Fibroblast of lung (primary cell): ENCODE measurements around the gene TPST2. TPM values are rescaled to one million over a fixed set of nuclear protein-coding genes. Genes with fewer than 3 reads are reported as not detected.

Experiments
- DNase-seq, 2 donors: peaks; one replicate each; pipeline versions ENCODE4 v3.0.0 to v3.0.0-alpha.2; 2010; ENCODE audit warnings: low read depth in 2 of 2
- H2AFZ ChIP-seq: 2 replicates; pipeline ENCODE4 v1.5.1; 2012; ENCODE audit warnings: low read length, control low read depth, inconsistent platforms
- H3K27ac ChIP-seq: 2 replicates; pipeline ENCODE4 v1.5.1; 2011; ENCODE audit warnings: low read length, control low read depth; ENCODE audit not compliant: insufficient read depth
- H3K27me3 ChIP-seq: 2 replicates; pipeline ENCODE4 v1.5.1; 2011; ENCODE audit warnings: mild to moderate bottlenecking, low read length; ENCODE audit not compliant: control insufficient read depth, insufficient read depth
- H3K36me3 ChIP-seq: 2 replicates; pipeline ENCODE4 v1.5.1; 2011; ENCODE audit warnings: low read length; ENCODE audit not compliant: control insufficient read depth, insufficient read depth
- H3K4me1 ChIP-seq: 2 replicates; pipeline ENCODE4 v1.5.1; 2011; ENCODE audit warnings: low read length; ENCODE audit not compliant: control insufficient read depth, insufficient read depth; ENCODE audit errors: extremely low read depth
- H3K4me2 ChIP-seq: 2 replicates; pipeline ENCODE4 v1.5.1; 2011; ENCODE audit warnings: low read length, control low read depth; ENCODE audit not compliant: insufficient read depth; ENCODE audit errors: extremely low read depth
- H3K4me3 ChIP-seq, 4 experiments: fragments of 200-600 bp in 1 of 4; sonication (generic) in 1 of 4; replicated peaks in 1 of 4; 2 replicates each; pipeline ENCODE4 v1.5.1; 2011 to 2016; ENCODE audit warnings: low read length in 4 of 4, low read depth in 3 of 4, mild to moderate bottlenecking in 3 of 4, control low read depth in 2 of 4, inconsistent platforms in 1 of 4, mixed read lengths in 1 of 4; ENCODE audit not compliant: insufficient read depth in 1 of 4; ENCODE audit errors: control extremely low read depth in 1 of 4
- H3K79me2 ChIP-seq: 2 replicates; pipeline ENCODE4 v1.5.1; 2012; ENCODE audit warnings: mild to moderate bottlenecking, low read length, inconsistent platforms; ENCODE audit not compliant: control insufficient read depth, insufficient read depth
- H3K9ac ChIP-seq: 2 replicates; pipeline ENCODE4 v1.5.1; 2011; ENCODE audit warnings: mild to moderate bottlenecking, low read length, control low read depth; ENCODE audit not compliant: insufficient read depth
- H3K9me3 ChIP-seq: 2 replicates; pipeline ENCODE4 v1.5.1; 2012; ENCODE audit warnings: low read depth, low read length; ENCODE audit not compliant: control insufficient read depth, insufficient read depth
- H4K20me1 ChIP-seq: 2 replicates; pipeline ENCODE4 v1.5.1; 2011; ENCODE audit warnings: low read length; ENCODE audit not compliant: control insufficient read depth, insufficient read depth; ENCODE audit errors: extremely low read depth
- EZH2 ChIP-seq: IDR thresholded peaks from 2 replicates; pipeline ENCODE4 v1.5.1; 2012; ENCODE audit warnings: low read length, control low read depth, mild to moderate bottlenecking; ENCODE audit errors: missing control alignments
- polyA plus RNA-seq, 2 donors: library from polyadenylated mRNA; depleted of rRNA in 1 of 2; stranded (reverse) in 1 of 2; unstranded in 1 of 2; fragments of >200 nt; gene quantifications; 2 replicates each; pipeline ENCODE4 v1.2.1, GENCODE V29; 2011 to 2012; ENCODE audit warnings: missing spikeins in 1 of 2
- total RNA-seq: library from RNA; depleted of rRNA; stranded (reverse); fragments of >200 nt; gene quantifications from 2 replicates; pipeline ENCODE4 v1.2.1, GENCODE V29; 2014
- TF ChIP-seq, protein P1 (sequence below), 2 donors: IDR thresholded peaks in 1 of 2; conservative IDR thresholded peaks in 1 of 2; 1 replicate in 1 of 2; 2 replicates in 1 of 2; pipeline ENCODE4 v1.5.1; 2011 to 2012; ENCODE audit warnings: low read length in 2 of 2, control low read depth in 1 of 2, inconsistent platforms in 1 of 2, low read depth in 1 of 2, mild to moderate bottlenecking in 1 of 2

TPST2 gene
- total and polyA plus RNA-seq, 2 donors (not counting 1 experiment from before 2014, with no cell fraction given): 32.5 to 35.0 TPM

GRCh38 chr22:26547837-26548236, 42.1 kb downstream of the TPST2 start:
- no peak overlapping the region for H2AFZ ChIP-seq
- H4K20me1 ChIP-seq: no peaks in the 10 kb centered on the region
- no peak overlapping the region for H3K4me3 ChIP-seq
- H3K79me2 ChIP-seq: peaks cover 6% of the 10 kb centered on the region
- DNase-seq: no peak
- TF ChIP-seq, protein P1, sequence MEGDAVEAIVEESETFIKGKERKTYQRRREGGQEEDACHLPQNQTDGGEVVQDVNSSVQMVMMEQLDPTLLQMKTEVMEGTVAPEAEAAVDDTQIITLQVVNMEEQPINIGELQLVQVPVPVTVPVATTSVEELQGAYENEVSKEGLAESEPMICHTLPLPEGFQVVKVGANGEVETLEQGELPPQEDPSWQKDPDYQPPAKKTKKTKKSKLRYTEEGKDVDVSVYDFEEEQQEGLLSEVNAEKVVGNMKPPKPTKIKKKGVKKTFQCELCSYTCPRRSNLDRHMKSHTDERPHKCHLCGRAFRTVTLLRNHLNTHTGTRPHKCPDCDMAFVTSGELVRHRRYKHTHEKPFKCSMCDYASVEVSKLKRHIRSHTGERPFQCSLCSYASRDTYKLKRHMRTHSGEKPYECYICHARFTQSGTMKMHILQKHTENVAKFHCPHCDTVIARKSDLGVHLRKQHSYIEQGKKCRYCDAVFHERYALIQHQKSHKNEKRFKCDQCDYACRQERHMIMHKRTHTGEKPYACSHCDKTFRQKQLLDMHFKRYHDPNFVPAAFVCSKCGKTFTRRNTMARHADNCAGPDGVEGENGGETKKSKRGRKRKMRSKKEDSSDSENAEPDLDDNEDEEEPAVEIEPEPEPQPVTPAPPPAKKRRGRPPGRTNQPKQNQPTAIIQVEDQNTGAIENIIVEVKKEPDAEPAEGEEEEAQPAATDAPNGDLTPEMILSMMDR (conservative IDR thresholded peaks at IDR 0.05 in 1 of 2, IDR thresholded peaks at IDR 0.05 in 1 of 2; ENCODE audit: low read depth in 1 of 2, low read length in 2 of 2): no peak
- no peak for TF ChIP-seq EZH2
- H3K9me3 ChIP-seq: no peaks in the 10 kb centered on the region
- no peak overlapping the region for H3K27ac ChIP-seq
- no peaks in the 10 kb centered on the region for H3K36me3 ChIP-seq
- no peak overlapping the region for H3K4me2 ChIP-seq
- peaks cover 16% of the 10 kb centered on the region for H3K4me1 ChIP-seq
- H3K9ac ChIP-seq: no peak overlapping the region
- H3K27me3 ChIP-seq: no peaks in the 10 kb centered on the region

GRCh38 chr22:26547426-26547825, 42.5 kb downstream of the TPST2 start:
- Histone ChIP-seq H3K4me1 (peaks cover 13% of the 10 kb centered on the region), H3K36me3 (no peaks in the 10 kb centered on the region), H3K27ac (no peak overlapping the region), H3K4me3 (no peak overlapping the region), H3K9me3 (no peaks in the 10 kb centered on the region), H3K4me2 (no peak overlapping the region), H2AFZ (no peak overlapping the region), H3K9ac (no peak overlapping the region), H3K79me2 (peaks cover 5% of the 10 kb centered on the region), H3K27me3 (no peaks in the 10 kb centered on the region), H4K20me1 (no peaks in the 10 kb centered on the region)
- TF ChIP-seq, protein P1 (conservative IDR thresholded peaks at IDR 0.05 in 1 of 2, IDR thresholded peaks at IDR 0.05 in 1 of 2; ENCODE audit: low read depth in 1 of 2, low read length in 2 of 2): no peak
- no peak for TF ChIP-seq EZH2
- peak in 1 of 2 donors; percentile 10 for DNase-seq

GRCh38 chr22:26546282-26546681, 43.6 kb downstream of the TPST2 start:
- no peaks in the 10 kb centered on the region for H3K79me2 ChIP-seq
- no peak overlapping the region for H3K4me2 ChIP-seq
- H4K20me1 ChIP-seq: no peaks in the 10 kb centered on the region
- peaks cover 6% of the 10 kb centered on the region for H3K4me1 ChIP-seq
- H2AFZ ChIP-seq: no peak overlapping the region
- H3K9ac ChIP-seq: no peak overlapping the region
- no peak overlapping the region for H3K27ac ChIP-seq
- H3K4me3 ChIP-seq: no peak overlapping the region
- no peaks in the 10 kb centered on the region for H3K36me3 ChIP-seq
- TF ChIP-seq, protein P1 (conservative IDR thresholded peaks at IDR 0.05 in 1 of 2, IDR thresholded peaks at IDR 0.05 in 1 of 2; ENCODE audit: low read depth in 1 of 2, low read length in 2 of 2): no peak
- TF ChIP-seq EZH2: no peak
- H3K9me3 ChIP-seq: no peaks in the 10 kb centered on the region
- DNase-seq: no peak
- H3K27me3 ChIP-seq: no peaks in the 10 kb centered on the region
